Spleen (tissue), 7 donors: ENCODE measurements around the gene HSP90AB1.

Source experiments
- CTCF ChIP-seq, 11 experiments: fragments of 200-600 bp in 7 of 11; fragments of 450-650 bp in 4 of 11; sonication (generic) in 4 of 11; IDR thresholded peaks in 8 of 11; conservative IDR thresholded peaks in 3 of 11; 1 replicate in 7 of 11; 2 replicates in 4 of 11; pipeline versions ENCODE4 v1.4.0 to v1.8.0; 2016 to 2021; ENCODE audit warnings: antibody characterized with exemption in 11 of 11, inconsistent platforms in 4 of 11, mild to moderate bottlenecking in 1 of 11
- POLR2A ChIP-seq, 3 donors: fragments of 450-650 bp; IDR thresholded peaks; one replicate each; pipeline ENCODE4 v1.5.1; 2017; ENCODE audit warnings: antibody characterized with exemption in 3 of 3, mild to moderate bottlenecking in 1 of 3
- donor health status: DM: no; HTN: no; CAD: no; lungs with moderate emphysema.
- donor health status: DM: no; HTN: no; CAD: no.
- donor health status: DM: no; HTN: no; CAD: no.

GRCh38 chr6:44271914-44272313 lies 25.0 kb downstream of the HSP90AB1 start:
- TF ChIP-seq CTCF (IDR thresholded peaks at IDR 0.05 in 8 of 11, conservative IDR thresholded peaks at IDR 0.05 in 3 of 11) = no peak
- no peak for TF ChIP-seq POLR2A (IDR thresholded peaks at IDR 0.05)
